AG10803 (cell line): ENCODE results near the gene DKK3.

ENCODE experiments used
- DNase-seq: peaks from one replicate; pipeline ENCODE4 v3.0.0; 2010; ENCODE audit warnings: low read depth
- H3K4me3 ChIP-seq: 2 replicates; pipeline ENCODE4 v1.5.1; 2011; ENCODE audit warnings: mild to moderate bottlenecking, low read length, control low read depth
- TF ChIP-seq, protein P1 (sequence below): conservative IDR thresholded peaks from 2 replicates; pipeline ENCODE4 v1.5.1; 2011; ENCODE audit warnings: mild to moderate bottlenecking, low read length, control low read depth, inconsistent platforms

Gene DKK3

DNA sequence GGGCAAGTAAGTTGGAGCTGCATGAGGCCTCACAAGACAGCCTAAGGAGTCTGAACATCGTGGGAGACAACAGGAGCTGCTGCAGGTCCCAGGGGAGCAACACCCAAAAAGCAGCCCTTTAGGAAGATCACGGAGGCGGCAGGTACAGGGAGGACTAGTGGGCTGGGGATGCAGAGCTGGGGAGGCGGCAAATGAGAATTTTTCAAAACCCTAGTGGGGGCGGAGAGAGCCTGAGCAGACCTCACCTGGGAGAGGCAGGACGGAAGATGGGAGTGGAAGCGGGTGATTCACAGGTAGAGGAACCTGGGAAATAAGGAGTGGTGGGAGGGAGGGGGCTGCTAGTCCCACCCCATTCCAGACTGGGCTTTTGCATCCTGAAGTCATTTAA lies 42.1 kb downstream of the DKK3 start:
- H3K4me3 ChIP-seq, result no peak overlapping the region
- no peak for DNase-seq
- TF ChIP-seq, protein P1, sequence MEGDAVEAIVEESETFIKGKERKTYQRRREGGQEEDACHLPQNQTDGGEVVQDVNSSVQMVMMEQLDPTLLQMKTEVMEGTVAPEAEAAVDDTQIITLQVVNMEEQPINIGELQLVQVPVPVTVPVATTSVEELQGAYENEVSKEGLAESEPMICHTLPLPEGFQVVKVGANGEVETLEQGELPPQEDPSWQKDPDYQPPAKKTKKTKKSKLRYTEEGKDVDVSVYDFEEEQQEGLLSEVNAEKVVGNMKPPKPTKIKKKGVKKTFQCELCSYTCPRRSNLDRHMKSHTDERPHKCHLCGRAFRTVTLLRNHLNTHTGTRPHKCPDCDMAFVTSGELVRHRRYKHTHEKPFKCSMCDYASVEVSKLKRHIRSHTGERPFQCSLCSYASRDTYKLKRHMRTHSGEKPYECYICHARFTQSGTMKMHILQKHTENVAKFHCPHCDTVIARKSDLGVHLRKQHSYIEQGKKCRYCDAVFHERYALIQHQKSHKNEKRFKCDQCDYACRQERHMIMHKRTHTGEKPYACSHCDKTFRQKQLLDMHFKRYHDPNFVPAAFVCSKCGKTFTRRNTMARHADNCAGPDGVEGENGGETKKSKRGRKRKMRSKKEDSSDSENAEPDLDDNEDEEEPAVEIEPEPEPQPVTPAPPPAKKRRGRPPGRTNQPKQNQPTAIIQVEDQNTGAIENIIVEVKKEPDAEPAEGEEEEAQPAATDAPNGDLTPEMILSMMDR, result no peak

- TF ChIP-seq, protein P1, result no peak
- no peak overlapping the region for H3K4me3 ChIP-seq
- no peak for DNase-seq
Observed at GRCh38 chr11:11965656-11966353, 42.6 kb downstream of the DKK3 start.

GRCh38 chr11:11965192-11965591 lies 43.2 kb downstream of the DKK3 start:
- no peak overlapping the region for H3K4me3 ChIP-seq
- TF ChIP-seq, protein P1, result no peak
- no peak for DNase-seq

- no peak for DNase-seq
- TF ChIP-seq, protein P1, result no peak
- H3K4me3 ChIP-seq, result no peak overlapping the region
Observed at GRCh38 chr11:11964774-11965150, 43.7 kb downstream of the DKK3 start.

DNA sequence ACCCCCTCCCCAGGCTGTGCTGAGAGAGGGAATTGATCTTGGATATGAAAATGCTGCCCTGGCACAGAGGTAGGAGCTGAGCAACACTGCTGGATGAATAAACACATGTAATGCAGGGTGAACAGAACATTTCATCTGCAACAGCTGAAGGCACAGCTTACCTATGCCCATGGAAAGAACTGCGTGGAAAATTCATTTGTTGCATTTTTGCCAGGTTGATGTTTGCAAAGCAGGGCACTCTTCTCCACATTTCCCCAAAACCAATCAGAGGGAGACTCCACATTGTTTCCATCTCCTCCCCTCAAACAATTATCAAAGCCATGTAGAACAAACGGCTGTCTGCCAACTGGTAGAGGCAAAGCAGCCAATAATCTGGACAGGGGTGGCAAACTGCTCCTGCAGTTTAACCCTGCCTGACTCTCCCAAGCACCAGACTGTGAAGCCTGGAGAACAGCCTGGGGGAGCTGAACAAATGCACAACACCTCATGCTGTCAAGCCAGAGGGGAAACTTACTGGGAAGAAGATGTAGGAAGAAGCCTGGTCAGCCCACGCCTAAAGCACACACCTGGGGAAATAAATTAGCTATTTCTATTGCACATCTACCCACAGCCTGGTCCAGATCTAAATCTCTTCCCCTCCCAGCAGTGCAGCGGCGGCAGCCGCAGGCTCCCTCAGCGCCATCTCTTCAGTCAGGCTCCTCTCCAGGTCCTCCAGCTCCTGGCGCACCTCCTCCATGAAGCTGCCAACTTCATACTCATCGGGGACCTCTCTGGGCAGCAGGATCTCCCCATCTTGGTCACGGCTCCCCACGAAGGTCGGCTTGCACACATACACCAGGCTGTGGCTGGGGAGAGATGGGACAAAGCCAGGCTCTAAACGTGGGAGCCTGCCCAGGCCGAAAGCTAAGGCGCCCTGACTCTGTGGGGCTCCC lies 44.3 kb downstream of the DKK3 start:
- no peak for DNase-seq
- TF ChIP-seq, protein P1, result no peak

GRCh38 chr11:11963067-11963466 lies 45.4 kb downstream of the DKK3 start:
- DNase-seq, result no peak
- no peak overlapping the region for H3K4me3 ChIP-seq
- TF ChIP-seq, protein P1, result no peak

More for the DNA sequence above, 44.3 kb downstream of the DKK3 start:
- H3K4me3 ChIP-seq, result no peak overlapping the region
